ENCODE measurements around the gene HS2ST1. TPM values are rescaled to one million over a fixed set of nuclear protein-coding genes. Genes with fewer than 3 reads are reported as not detected.
"Not testable (repeated sequence)": the region's sequence is repeated elsewhere in the genome, so short reads cannot be mapped to it uniquely, and the experiment has no call there.

The HS2ST1 gene
- total RNA-seq, 2 donors from 2014 or later, result 7.7 TPM

DNA sequence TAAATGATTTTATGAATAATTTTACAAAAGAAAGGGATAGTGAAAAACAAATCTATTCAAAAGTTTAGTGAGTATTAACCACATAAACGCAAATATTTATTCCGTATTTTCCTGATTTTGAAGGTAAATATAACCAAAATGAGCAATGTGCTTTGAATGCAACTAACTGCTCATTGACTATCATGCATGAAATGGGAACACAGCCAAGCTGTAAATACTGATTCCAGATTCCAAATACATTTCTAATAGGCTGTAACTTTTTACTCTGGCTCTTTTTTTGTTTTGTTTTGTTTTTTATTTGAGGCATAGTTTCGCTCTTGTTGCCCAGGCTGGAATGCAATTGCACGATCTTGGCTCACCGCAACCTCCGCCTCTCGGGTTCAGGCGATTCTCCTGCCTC is 42.3 kb upstream of the HS2ST1 start:
- Histone ChIP-seq H3K4me1 (no peaks in the 10 kb centered on the region), H3K27ac (no peak overlapping the region), H3K36me3 (no peaks in the 10 kb centered on the region), H3K9me3 (no peaks in the 10 kb centered on the region), H3K27me3 (no peaks in the 10 kb centered on the region), H3K4me3 (no peak overlapping the region)
- TF ChIP-seq, protein P1, sequence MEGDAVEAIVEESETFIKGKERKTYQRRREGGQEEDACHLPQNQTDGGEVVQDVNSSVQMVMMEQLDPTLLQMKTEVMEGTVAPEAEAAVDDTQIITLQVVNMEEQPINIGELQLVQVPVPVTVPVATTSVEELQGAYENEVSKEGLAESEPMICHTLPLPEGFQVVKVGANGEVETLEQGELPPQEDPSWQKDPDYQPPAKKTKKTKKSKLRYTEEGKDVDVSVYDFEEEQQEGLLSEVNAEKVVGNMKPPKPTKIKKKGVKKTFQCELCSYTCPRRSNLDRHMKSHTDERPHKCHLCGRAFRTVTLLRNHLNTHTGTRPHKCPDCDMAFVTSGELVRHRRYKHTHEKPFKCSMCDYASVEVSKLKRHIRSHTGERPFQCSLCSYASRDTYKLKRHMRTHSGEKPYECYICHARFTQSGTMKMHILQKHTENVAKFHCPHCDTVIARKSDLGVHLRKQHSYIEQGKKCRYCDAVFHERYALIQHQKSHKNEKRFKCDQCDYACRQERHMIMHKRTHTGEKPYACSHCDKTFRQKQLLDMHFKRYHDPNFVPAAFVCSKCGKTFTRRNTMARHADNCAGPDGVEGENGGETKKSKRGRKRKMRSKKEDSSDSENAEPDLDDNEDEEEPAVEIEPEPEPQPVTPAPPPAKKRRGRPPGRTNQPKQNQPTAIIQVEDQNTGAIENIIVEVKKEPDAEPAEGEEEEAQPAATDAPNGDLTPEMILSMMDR (IDR thresholded peaks at IDR 0.05), result no peak
- no peak for DNase-seq (ENCODE audit: low spot score)

DNA sequence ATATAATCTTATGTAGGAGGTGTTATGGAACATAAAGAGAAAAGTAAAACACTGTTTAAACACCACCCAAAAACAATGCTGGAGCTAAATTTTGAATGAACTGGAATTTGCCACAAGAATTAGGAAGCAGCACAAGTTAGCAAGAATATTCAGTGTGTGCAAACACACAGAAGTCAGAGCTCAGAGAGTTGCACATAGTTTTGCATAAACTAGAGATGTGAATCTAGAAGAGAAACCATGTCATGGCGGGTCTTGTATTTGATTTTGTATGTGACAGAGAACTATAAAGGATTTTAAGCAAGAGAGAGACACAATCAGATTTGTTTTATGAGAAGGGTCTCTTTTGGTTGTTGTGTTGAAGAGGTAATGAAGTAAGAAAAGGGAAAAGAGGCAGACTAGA is 38.7 kb upstream of the HS2ST1 start:
- H3K4me3 ChIP-seq, result no peak overlapping the region
- TF ChIP-seq, protein P1 (IDR thresholded peaks at IDR 0.05), result no peak
- no peaks in the 10 kb centered on the region for H3K27me3 ChIP-seq
- no peak overlapping the region for H3K27ac ChIP-seq
- peaks cover 7% of the 10 kb centered on the region for H3K36me3 ChIP-seq
- H3K4me1 ChIP-seq, result no peaks in the 10 kb centered on the region
- no peaks in the 10 kb centered on the region for H3K9me3 ChIP-seq
- no peak for DNase-seq (ENCODE audit: low spot score)

- Histone ChIP-seq H3K27me3 (no peaks in the 10 kb centered on the region), H3K27ac (no peak overlapping the region), H3K36me3 (no peaks in the 10 kb centered on the region), H3K4me1 (no peaks in the 10 kb centered on the region), H3K4me3 (no peak overlapping the region), H3K9me3 (no peaks in the 10 kb centered on the region)
- no peak for DNase-seq (ENCODE audit: low spot score)
- TF ChIP-seq, protein P1 (IDR thresholded peaks at IDR 0.05), result no peak
Measured at GRCh38 chr1:86887479-86888162, 26.8 kb upstream of the HS2ST1 start.

DNA sequence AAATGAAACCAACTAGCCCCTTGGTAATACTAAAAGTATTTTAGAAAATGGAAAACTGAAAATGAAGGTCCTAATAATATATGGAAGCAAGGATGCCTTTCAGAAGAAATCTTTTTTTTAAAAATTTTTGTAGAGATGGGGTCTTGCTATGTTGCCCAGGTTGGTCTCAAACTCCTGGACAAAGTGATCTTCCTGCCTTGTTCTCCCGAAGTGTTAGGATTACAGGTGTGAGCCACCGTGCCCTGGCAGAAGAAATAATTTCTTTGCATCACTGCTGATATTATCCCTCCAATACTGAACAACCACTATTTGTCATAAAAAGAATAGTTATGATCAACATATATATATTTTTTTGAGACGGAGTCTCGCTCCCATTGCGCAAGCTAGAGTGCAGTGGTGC is 26.1 kb upstream of the HS2ST1 start:
- H3K4me1 ChIP-seq, result no peaks in the 10 kb centered on the region
- no peaks in the 10 kb centered on the region for H3K27me3 ChIP-seq
- no peak overlapping the region for H3K27ac ChIP-seq
- TF ChIP-seq, protein P1 (IDR thresholded peaks at IDR 0.05), result no peak
- H3K4me3 ChIP-seq, result no peak overlapping the region
- no peaks in the 10 kb centered on the region for H3K9me3 ChIP-seq
- H3K36me3 ChIP-seq, result no peaks in the 10 kb centered on the region
- no peak for DNase-seq (ENCODE audit: low spot score)

- peaks cover 0 to 11% of the 10 kb centered on the region in 2 donors for H3K4me1 ChIP-seq
- not testable (repeated sequence) for H3K4me3 ChIP-seq; H3K9me3 ChIP-seq; H3K27me3 ChIP-seq; H3K36me3 ChIP-seq; DNase-seq (ENCODE audit: low spot score); H3K27ac ChIP-seq
Measured at GRCh38 chr1:86899401-86899800, 15.0 kb upstream of the HS2ST1 start.

GRCh38 chr1:86905875-86906274 is 8.6 kb upstream of the HS2ST1 start:
- no peaks in the 10 kb centered on the region for H3K4me1 ChIP-seq
- TF ChIP-seq, protein P1 (IDR thresholded peaks at IDR 0.05), result no peak

More at GRCh38 chr1:86905875-86906274, 8.6 kb upstream of the HS2ST1 start:
- Histone ChIP-seq H3K9me3 (no peaks in the 10 kb centered on the region), H3K36me3 (no peaks in the 10 kb centered on the region), H3K27me3 (no peaks in the 10 kb centered on the region), H3K4me3 (no peak overlapping the region), H3K27ac (no peak overlapping the region)
- no peak for DNase-seq (ENCODE audit: low spot score)
